Measurements from ENCODE around the gene AFF3. TPM values are rescaled to one million over a fixed set of nuclear protein-coding genes. Genes with fewer than 3 reads are reported as not detected.

Gene AFF3
- total RNA-seq, 3 donors from 2014 or later, result 2.1 to 2.6 (median 2.2) TPM

- no peaks in the 10 kb centered on the region for H3K36me3 Mint-ChIP-seq (ENCODE audit: insufficient read depth)
- no peak for DNase-seq
- H3K4me3 Mint-ChIP-seq, result no peak overlapping the region
- no peaks in the 10 kb centered on the region for H3K4me1 Mint-ChIP-seq (ENCODE audit: low read depth)
- H3K9me3 Mint-ChIP-seq, result no peaks in the 10 kb centered on the region
- no peak for ATAC-seq
- H3K27me3 Mint-ChIP-seq (ENCODE audit: low read depth), result peaks cover 4% of the 10 kb centered on the region
These were observed 295.8 kb downstream of the AFF3 start for GRCh38 chr2:99846462-99847107.

- Mint-ChIP-seq H3K4me1 (ENCODE audit: low read depth) (no peaks in the 10 kb centered on the region), H3K4me3 (no peak overlapping the region), H3K9me3 (no peaks in the 10 kb centered on the region), H3K27me3 (ENCODE audit: low read depth) (peaks cover 4% of the 10 kb centered on the region), H3K36me3 (ENCODE audit: insufficient read depth) (no peaks in the 10 kb centered on the region)
- DNase-seq, result no peak
- ATAC-seq, result no peak
These were observed 297.1 kb downstream of the AFF3 start for GRCh38 chr2:99845296-99845695.

GRCh38 chr2:99842451-99842850, 299.9 kb downstream of the AFF3 start:
- Mint-ChIP-seq H3K4me3 (no peak overlapping the region), H3K27me3 (ENCODE audit: low read depth) (no peaks in the 10 kb centered on the region), H3K9me3 (no peaks in the 10 kb centered on the region), H3K36me3 (ENCODE audit: insufficient read depth) (no peaks in the 10 kb centered on the region), H3K4me1 (ENCODE audit: low read depth) (no peaks in the 10 kb centered on the region)
- DNase-seq (no peak), ATAC-seq (no peak)

- no peaks in the 10 kb centered on the region for H3K4me1 Mint-ChIP-seq (ENCODE audit: low read depth)
- H3K36me3 Mint-ChIP-seq (ENCODE audit: insufficient read depth), result no peaks in the 10 kb centered on the region
- no peak for DNase-seq
- H3K9me3 Mint-ChIP-seq, result no peaks in the 10 kb centered on the region
- H3K27me3 Mint-ChIP-seq (ENCODE audit: low read depth), result no peaks in the 10 kb centered on the region
- no peak for ATAC-seq
- no peak overlapping the region for H3K4me3 Mint-ChIP-seq
These were observed 300.6 kb downstream of the AFF3 start for GRCh38 chr2:99841749-99842148.

GRCh38 chr2:99840831-99841230, 301.6 kb downstream of the AFF3 start:
- Mint-ChIP-seq H3K9me3 (no peaks in the 10 kb centered on the region), H3K27me3 (ENCODE audit: low read depth) (no peaks in the 10 kb centered on the region), H3K4me1 (ENCODE audit: low read depth) (no peaks in the 10 kb centered on the region), H3K36me3 (ENCODE audit: insufficient read depth) (no peaks in the 10 kb centered on the region), H3K4me3 (no peak overlapping the region)
- ATAC-seq (no peak), DNase-seq (no peak)

GRCh38 chr2:99836690-99837605, 305.4 kb downstream of the AFF3 start:
- DNase-seq (no peak), ATAC-seq (no peak)
- H3K36me3 Mint-ChIP-seq (ENCODE audit: insufficient read depth), result no peaks in the 10 kb centered on the region
- H3K9me3 Mint-ChIP-seq, result no peaks in the 10 kb centered on the region
- H3K4me3 Mint-ChIP-seq, result no peak overlapping the region
- H3K27me3 Mint-ChIP-seq (ENCODE audit: low read depth), result no peaks in the 10 kb centered on the region
- no peaks in the 10 kb centered on the region for H3K4me1 Mint-ChIP-seq (ENCODE audit: low read depth)

- Mint-ChIP-seq H3K9me3 (no peaks in the 10 kb centered on the region), H3K4me1 (ENCODE audit: low read depth) (no peaks in the 10 kb centered on the region), H3K4me3 (no peak overlapping the region), H3K36me3 (ENCODE audit: insufficient read depth) (no peaks in the 10 kb centered on the region), H3K27me3 (ENCODE audit: low read depth) (no peaks in the 10 kb centered on the region)
- ATAC-seq (no peak), DNase-seq (no peak)
These were observed 308.0 kb downstream of the AFF3 start for GRCh38 chr2:99834426-99834825.

- H3K4me3 Mint-ChIP-seq, result no peak overlapping the region
- no peaks in the 10 kb centered on the region for H3K27me3 Mint-ChIP-seq (ENCODE audit: low read depth)
These were observed 308.7 kb downstream of the AFF3 start for GRCh38 chr2:99833586-99834201.

GRCh38 chr2:99832926-99833325, 309.5 kb downstream of the AFF3 start:
- Mint-ChIP-seq H3K36me3 (ENCODE audit: insufficient read depth) (no peaks in the 10 kb centered on the region), H3K4me1 (ENCODE audit: low read depth) (no peaks in the 10 kb centered on the region), H3K27me3 (ENCODE audit: low read depth) (no peaks in the 10 kb centered on the region), H3K9me3 (no peaks in the 10 kb centered on the region), H3K4me3 (no peak overlapping the region)
- ATAC-seq, result no peak
- DNase-seq, result no peak

More at GRCh38 chr2:99833586-99834201, 308.7 kb downstream of the AFF3 start:
- H3K4me1 Mint-ChIP-seq (ENCODE audit: low read depth), result no peaks in the 10 kb centered on the region
- no peaks in the 10 kb centered on the region for H3K9me3 Mint-ChIP-seq
- DNase-seq, result no peak
- no peaks in the 10 kb centered on the region for H3K36me3 Mint-ChIP-seq (ENCODE audit: insufficient read depth)
- no peak for ATAC-seq

GRCh38 chr2:99831772-99832171, 310.6 kb downstream of the AFF3 start:
- Mint-ChIP-seq H3K36me3 (ENCODE audit: insufficient read depth) (no peaks in the 10 kb centered on the region), H3K9me3 (no peaks in the 10 kb centered on the region), H3K4me1 (ENCODE audit: low read depth) (peaks cover 5% of the 10 kb centered on the region), H3K4me3 (no peak overlapping the region), H3K27me3 (ENCODE audit: low read depth) (no peaks in the 10 kb centered on the region)
- no peak for ATAC-seq
- DNase-seq, result no peak

GRCh38 chr2:99827296-99827999, 314.9 kb downstream of the AFF3 start:
- H3K27me3 Mint-ChIP-seq (ENCODE audit: low read depth), result no peaks in the 10 kb centered on the region
- H3K4me3 Mint-ChIP-seq, result no peak overlapping the region
- ATAC-seq (no peak), DNase-seq (no peak)
- H3K4me1 Mint-ChIP-seq (ENCODE audit: low read depth), result peaks cover 5% of the 10 kb centered on the region
- no peaks in the 10 kb centered on the region for H3K36me3 Mint-ChIP-seq (ENCODE audit: insufficient read depth)
- no peaks in the 10 kb centered on the region for H3K9me3 Mint-ChIP-seq

GRCh38 chr2:99825630-99826029, 316.8 kb downstream of the AFF3 start:
- no peaks in the 10 kb centered on the region for H3K27me3 Mint-ChIP-seq (ENCODE audit: low read depth)
- H3K4me3 Mint-ChIP-seq, result no peak overlapping the region
- H3K4me1 Mint-ChIP-seq (ENCODE audit: low read depth), result peaks cover 5% of the 10 kb centered on the region
- H3K36me3 Mint-ChIP-seq (ENCODE audit: insufficient read depth), result no peaks in the 10 kb centered on the region
- no peaks in the 10 kb centered on the region for H3K9me3 Mint-ChIP-seq
- ATAC-seq, result no peak
- DNase-seq, result no peak

- DNase-seq (no peak), ATAC-seq (no peak)
- no peaks in the 10 kb centered on the region for H3K27me3 Mint-ChIP-seq (ENCODE audit: low read depth)
- H3K36me3 Mint-ChIP-seq (ENCODE audit: insufficient read depth), result no peaks in the 10 kb centered on the region
- H3K9me3 Mint-ChIP-seq, result no peaks in the 10 kb centered on the region
- peaks cover 5% of the 10 kb centered on the region for H3K4me1 Mint-ChIP-seq (ENCODE audit: low read depth)
- H3K4me3 Mint-ChIP-seq, result no peak overlapping the region
These were observed 317.6 kb downstream of the AFF3 start for GRCh38 chr2:99824758-99825157.

GRCh38 chr2:99822474-99823207, 319.7 kb downstream of the AFF3 start:
- DNase-seq (no peak), ATAC-seq (no peak)
- H3K4me3 Mint-ChIP-seq, result no peak overlapping the region
- no peaks in the 10 kb centered on the region for H3K36me3 Mint-ChIP-seq (ENCODE audit: insufficient read depth)
- H3K27me3 Mint-ChIP-seq (ENCODE audit: low read depth), result no peaks in the 10 kb centered on the region
- peaks cover 5% of the 10 kb centered on the region for H3K4me1 Mint-ChIP-seq (ENCODE audit: low read depth)
- no peaks in the 10 kb centered on the region for H3K9me3 Mint-ChIP-seq
